ENCODE results near the gene FKBP6. TPM values are rescaled to one million over a fixed set of nuclear protein-coding genes. Genes with fewer than 3 reads are reported as not detected.
A peak's percentile ranks its signal among the peaks of the same experiment; 100 is the strongest.

Gene FKBP6
- total and polyA plus RNA-seq, 9 of the 15 experiments (the other 6 are each of a cell fraction or from before 2014, with no cell fraction given), result not detected

- TF ChIP-seq REST (IDR thresholded peaks at IDR 0.05; ENCODE audit: borderline replicate concordance), result peak; percentile 55
- TF ChIP-seq REST (CRISPR knock-in tag; IDR thresholded peaks at IDR 0.05; ENCODE audit: low read depth), result no peak
- no peak; the same call in 1 of the 2 replicates for TF ChIP-seq SMAD4 (CRISPR knock-in tag; conservative IDR thresholded peaks at IDR 0.05)
- no peak for TF ChIP-seq PHF21A (IDR thresholded peaks at IDR 0.05; ENCODE audit: borderline replicate concordance, low read depth)
- no peak for TF ChIP-seq NELFE (IDR thresholded peaks at IDR 0.05; ENCODE audit: insufficient read depth, insufficient read length)
- no peak for TF ChIP-seq RFX1 (IDR thresholded peaks at IDR 0.05)
- TF ChIP-seq IRF9 (tag; IDR thresholded peaks at IDR 0.05), result no peak
- no peak for TF ChIP-seq SIN3A (IDR thresholded peaks at IDR 0.05; ENCODE audit: borderline replicate concordance in 2 of 2, control insufficient read depth in 1 of 2, low read depth in 2 of 2, low read length in 2 of 2)
- no peak for TF ChIP-seq ZSCAN29 (IDR thresholded peaks at IDR 0.05)
- no peak for TF ChIP-seq MED1 (CRISPR knock-in tag; IDR thresholded peaks at IDR 0.05; ENCODE audit: borderline replicate concordance)
- TF ChIP-seq SIN3B (IDR thresholded peaks at IDR 0.05; ENCODE audit: low read depth), result no peak
- no peak for TF ChIP-seq MCM7 (IDR thresholded peaks at IDR 0.05)
- no peak for TF ChIP-seq HNRNPK (IDR thresholded peaks at IDR 0.05; ENCODE audit: low read depth, low read length, poor library complexity, severe bottlenecking)
- no peak for TF ChIP-seq CC2D1A (IDR thresholded peaks at IDR 0.05)
- TF ChIP-seq PTTG1 (tag; IDR thresholded peaks at IDR 0.05; ENCODE audit: low read depth), result no peak
- TF ChIP-seq TSC22D4 (tag; IDR thresholded peaks at IDR 0.05), result no peak
- TF ChIP-seq MCM2 (IDR thresholded peaks at IDR 0.05; ENCODE audit: low read depth), result no peak
- TF ChIP-seq KLF16 (IDR thresholded peaks at IDR 0.05), result no peak
- no peak for TF ChIP-seq HOXB6 (CRISPR knock-in tag; IDR thresholded peaks at IDR 0.05; ENCODE audit: borderline replicate concordance)
- TF ChIP-seq L3MBTL2 (IDR thresholded peaks at IDR 0.05), result peak; percentile 86
- no peak for TF ChIP-seq ZNF507 (tag; conservative IDR thresholded peaks at IDR 0.05)
- TF ChIP-seq ZNF778 (CRISPR knock-in tag; IDR thresholded peaks at IDR 0.05), result no peak
- TF ChIP-seq COPS2 (conservative IDR thresholded peaks at IDR 0.05), result no peak
- no peak for TF ChIP-seq NCOR1 (IDR thresholded peaks at IDR 0.05)
- TF ChIP-seq SMARCA4 (IDR thresholded peaks at IDR 0.05), result no peak
- no peak for TF ChIP-seq CCAR2 (IDR thresholded peaks at IDR 0.05; ENCODE audit: low read depth, low read length)
These were observed 13.9 kb downstream of the FKBP6 start (continued) for GRCh38 chr7:73341877-73342276.
